Right lobe of liver (tissue), 4 donors: ENCODE data around the gene HCK.

ENCODE experiments used
- CTCF ChIP-seq, 4 donors: fragments of 200-600 bp in 3 of 4; fragments of 450-650 bp in 1 of 4; IDR thresholded peaks; one replicate each; pipeline versions ENCODE4 v1.5.1 to v1.8.0; 2016 to 2022; ENCODE audit warnings: antibody characterized with exemption in 4 of 4, mild to moderate bottlenecking in 2 of 4
- POLR2A ChIP-seq: fragments of 450-650 bp; IDR thresholded peaks from one replicate; pipeline ENCODE4 v1.6.1; 2017; ENCODE audit warnings: antibody characterized with exemption, mild to moderate bottlenecking
- donor health status: DM: no; HTN: no; CAD: no.
- donor health status: DM: no; HTN: no; CAD: no.
- donor health status: DM: no; HTN: yes; CAD: no.

GRCh38 chr20:32150291-32150848, 98.3 kb downstream of the HCK start:
- TF ChIP-seq CTCF (IDR thresholded peaks at IDR 0.05) (no peak), POLR2A (no peak)
